GM15510 (cell line): Measurements from ENCODE around the gene TTC24.

ENCODE experiments used
- POLR2A ChIP-seq: IDR thresholded peaks from 3 replicates; pipeline ENCODE4 v1.6.1; 2011; ENCODE audit warnings: borderline replicate concordance; ENCODE audit not compliant: insufficient read length; ENCODE audit errors: extremely low read depth

TTC24 gene

GRCh38 chr1:156612666-156613065 lies 33.1 kb downstream of the TTC24 start:
- TF ChIP-seq POLR2A, result no peak

GRCh38 chr1:156615946-156616345 lies 36.4 kb downstream of the TTC24 start:
- no peak for TF ChIP-seq POLR2A

DNA sequence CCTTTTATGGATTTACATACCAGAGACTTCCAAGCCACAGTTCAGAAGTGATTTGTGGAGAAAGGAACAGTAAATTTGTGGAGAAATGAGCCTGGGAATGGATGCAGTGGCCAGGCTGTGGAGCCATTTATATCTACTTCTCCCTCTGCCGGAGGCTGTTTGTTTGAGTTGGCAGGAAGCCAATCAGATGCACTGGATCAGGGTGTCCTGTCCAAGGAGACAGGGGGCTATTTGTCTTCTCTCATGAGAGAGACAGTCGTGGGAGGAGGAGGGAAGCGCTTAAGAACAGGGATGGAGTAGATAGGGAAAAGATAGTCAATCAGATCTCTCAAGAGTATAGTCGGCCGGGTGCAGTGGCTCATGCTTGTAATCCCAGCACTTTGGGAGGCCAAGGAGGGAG lies 36.9 kb downstream of the TTC24 start:
- no peak for TF ChIP-seq POLR2A

GRCh38 chr1:156618853-156619581 lies 39.5 kb downstream of the TTC24 start, which contains the start of gene HAPLN2:
HAPLN2 (plus strand) TSS chr1:156619415; CDS start chr1:156623491, 4,076 bp downstream.
- no peak for TF ChIP-seq POLR2A

DNA sequence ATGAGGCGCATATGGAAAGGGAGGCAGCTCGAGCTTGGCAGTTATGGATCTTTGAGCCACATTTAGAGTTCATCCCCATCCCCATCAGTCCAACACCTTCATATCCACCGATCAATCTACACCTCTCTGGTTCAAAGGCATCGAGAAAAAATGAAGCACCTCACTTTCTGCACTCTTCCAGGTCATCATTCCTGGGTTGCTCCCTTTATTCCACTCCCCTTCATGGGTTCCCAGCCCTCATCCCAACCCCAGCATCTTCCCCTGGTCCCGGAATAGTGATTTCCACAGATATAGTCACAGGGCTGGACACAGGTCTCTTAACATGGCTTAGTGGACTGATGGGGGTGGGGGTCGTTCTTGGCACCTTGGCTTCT lies 40.0 kb downstream of the TTC24 start:
- TF ChIP-seq POLR2A, result no peak

- TF ChIP-seq POLR2A, result no peak
Observed at GRCh38 chr1:156622581-156623297, 43.2 kb downstream of the TTC24 start.

DNA sequence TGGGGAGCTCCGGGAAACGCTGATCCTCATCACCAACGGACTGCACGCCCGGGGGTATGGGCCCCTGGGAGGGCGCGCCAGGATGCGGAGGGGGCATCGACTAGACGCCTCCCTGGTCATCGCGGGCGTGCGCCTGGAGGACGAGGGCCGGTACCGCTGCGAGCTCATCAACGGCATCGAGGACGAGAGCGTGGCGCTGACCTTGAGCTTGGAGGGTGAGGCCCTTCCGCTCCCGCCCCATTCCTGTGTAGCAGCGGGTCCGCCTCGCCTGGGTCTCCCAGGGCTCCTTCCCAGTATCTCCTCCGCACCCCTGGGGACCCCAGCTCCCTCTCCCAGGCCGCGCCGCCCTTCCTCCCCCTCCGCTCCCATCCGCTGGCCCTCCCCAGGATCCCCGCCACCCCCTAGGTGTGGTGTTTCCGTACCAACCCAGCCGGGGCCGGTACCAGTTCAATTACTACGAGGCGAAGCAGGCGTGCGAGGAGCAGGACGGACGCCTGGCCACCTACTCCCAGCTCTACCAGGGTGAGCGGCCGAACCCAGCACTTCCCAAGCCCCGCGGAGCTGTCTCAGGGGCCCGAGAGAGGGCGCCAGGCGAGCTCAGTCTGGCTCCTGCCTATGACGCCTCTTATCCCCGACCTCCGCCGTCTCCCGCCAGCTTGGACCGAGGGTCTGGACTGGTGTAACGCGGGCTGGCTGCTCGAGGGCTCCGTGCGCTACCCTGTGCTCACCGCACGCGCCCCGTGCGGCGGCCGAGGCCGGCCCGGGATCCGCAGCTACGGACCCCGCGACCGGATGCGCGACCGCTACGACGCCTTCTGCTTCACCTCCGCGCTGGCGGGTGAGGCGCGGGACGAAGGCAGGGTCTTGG lies 44.7 kb downstream of the TTC24 start:
- no peak for TF ChIP-seq POLR2A

DNA sequence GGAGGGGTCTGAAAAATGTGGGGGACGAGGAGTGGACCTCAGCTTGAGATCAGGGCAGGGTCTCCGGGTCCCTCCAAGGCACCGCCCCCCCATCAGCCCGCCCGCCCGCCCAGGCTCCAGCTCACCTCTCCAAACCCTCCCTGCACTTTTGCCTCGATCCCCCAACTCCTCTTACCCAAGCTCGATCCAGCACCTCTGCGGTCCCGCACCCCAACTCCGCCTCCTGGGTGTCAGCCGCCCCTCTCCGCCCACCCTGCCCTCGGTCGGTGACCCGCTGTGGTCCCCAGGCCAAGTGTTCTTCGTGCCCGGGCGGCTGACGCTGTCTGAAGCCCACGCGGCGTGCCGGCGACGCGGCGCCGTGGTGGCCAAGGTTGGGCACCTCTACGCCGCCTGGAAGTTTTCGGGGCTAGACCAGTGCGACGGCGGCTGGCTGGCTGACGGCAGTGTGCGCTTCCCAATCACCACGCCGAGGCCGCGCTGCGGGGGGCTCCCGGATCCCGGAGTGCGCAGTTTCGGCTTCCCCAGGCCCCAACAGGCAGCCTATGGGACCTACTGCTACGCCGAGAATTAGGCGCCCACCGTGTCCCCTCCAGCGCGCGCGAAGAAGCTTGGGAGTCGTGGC lies 45.4 kb downstream of the TTC24 start:
- no peak for TF ChIP-seq POLR2A

DNA sequence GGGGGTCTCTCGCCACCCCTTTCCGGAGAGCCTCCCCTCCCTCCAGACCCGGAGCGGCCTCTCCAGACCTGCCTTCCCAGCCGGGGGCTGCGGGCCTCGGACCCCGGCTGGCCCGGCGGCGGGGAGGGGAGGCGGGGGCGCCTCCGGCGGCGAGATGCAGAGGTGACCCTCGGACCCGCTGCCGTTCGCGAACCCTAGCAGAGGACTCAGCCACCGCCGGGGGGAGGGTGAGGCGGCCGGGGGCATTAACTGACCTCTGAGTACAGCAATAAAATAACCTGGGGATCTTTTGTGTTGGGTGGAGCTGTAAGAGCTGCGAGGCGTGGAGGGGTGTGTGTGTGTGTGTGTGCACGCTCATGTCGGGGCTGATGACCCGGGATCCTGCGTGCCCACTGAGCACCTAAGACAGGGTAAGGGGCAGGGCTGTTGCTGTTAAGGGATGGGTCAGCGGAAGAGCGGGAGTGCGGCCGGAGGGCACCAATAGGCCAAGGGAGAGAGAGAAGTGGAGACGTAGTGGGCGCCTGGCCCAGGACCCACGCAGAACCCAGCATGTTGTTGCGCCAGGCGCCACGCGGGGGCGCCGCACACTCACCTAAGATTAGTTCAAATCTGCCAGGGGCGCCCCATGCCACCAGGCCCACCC lies 46.0 kb downstream of the TTC24 start:
- TF ChIP-seq POLR2A, result no peak

- TF ChIP-seq POLR2A, result no peak
Observed at GRCh38 chr1:156626079-156626438, 46.5 kb downstream of the TTC24 start.

GRCh38 chr1:156627313-156627880 lies 47.9 kb downstream of the TTC24 start:
- TF ChIP-seq POLR2A, result no peak

DNA sequence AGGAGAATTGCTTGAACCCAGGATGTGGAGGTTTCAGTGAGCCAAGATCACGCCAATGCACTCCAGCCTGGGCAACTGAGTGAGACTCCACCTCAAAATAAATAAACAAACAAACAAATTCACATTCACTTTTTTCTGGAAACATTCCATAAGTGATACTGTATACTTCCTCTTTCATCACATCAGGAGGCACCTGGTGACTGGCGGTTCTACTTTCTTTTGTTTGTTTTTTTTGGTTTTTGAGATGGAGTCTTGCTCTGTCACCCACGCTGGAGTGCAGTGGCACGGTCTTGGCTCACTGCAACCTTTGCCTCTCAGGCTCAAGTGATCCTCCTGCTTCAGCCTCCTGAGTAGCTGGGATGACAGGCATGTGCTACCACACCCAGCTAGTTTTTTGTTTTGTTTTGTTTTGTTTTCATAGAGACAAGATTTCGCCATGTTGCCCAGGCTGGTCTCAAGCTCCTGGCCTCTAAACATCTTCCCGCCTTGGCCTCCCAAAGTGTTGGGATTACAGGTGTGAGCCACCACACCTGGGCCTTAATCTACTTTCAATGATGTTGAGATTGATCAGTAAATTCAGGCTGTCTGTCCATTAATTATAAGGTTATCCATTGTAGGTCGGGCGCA lies 50.4 kb downstream of the TTC24 start:
- TF ChIP-seq POLR2A, result no peak

- TF ChIP-seq POLR2A, result no peak
Observed at GRCh38 chr1:156632355-156632754, 52.8 kb downstream of the TTC24 start.
